Esophagus squamous epithelium (tissue), 5 donors: ENCODE results near the gene YARS2. TPM values are rescaled to one million over a fixed set of nuclear protein-coding genes. Genes with fewer than 3 reads are reported as not detected.

Experiments
- DNase-seq: peaks from one replicate; lab custom pipeline; 2025; lab: John Stamatoyannopoulos, UW
- H3K27ac ChIP-seq, 4 donors: fragments of 200-600 bp; sonication (generic); one replicate each; pipeline ENCODE4 v1.5.1; 2016 to 2019; ENCODE audit warnings: mild to moderate bottlenecking in 1 of 4
- H3K27me3 ChIP-seq, 4 donors: fragments of 200-600 bp; sonication (generic); 1 replicate in 3 of 4; 2 replicates in 1 of 4; pipeline versions ENCODE4 v1.5.1 to v1.6.0; 2017 to 2021; ENCODE audit warnings: antibody characterized with exemption in 1 of 4
- H3K36me3 ChIP-seq, 3 donors: fragments of 200-600 bp; sonication (generic); one replicate each; pipeline ENCODE4 v1.5.1; 2016 to 2019
- H3K4me1 ChIP-seq, 3 donors: fragments of 200-600 bp; sonication (generic); one replicate each; pipeline ENCODE4 v1.5.1; 2017 to 2019
- H3K4me3 ChIP-seq, 4 donors: fragments of 200-600 bp; sonication (generic); 1 replicate in 3 of 4; 2 replicates in 1 of 4; pipeline ENCODE4 v1.5.1; 2016 to 2019; ENCODE audit warnings: mild to moderate bottlenecking in 2 of 4, moderate library complexity in 1 of 4
- H3K9me3 ChIP-seq, 3 donors: fragments of 200-600 bp; sonication (generic); one replicate each; pipeline ENCODE4 v1.5.1; 2016 to 2019
- POLR2A ChIP-seq, 4 donors: fragments of 450-650 bp; IDR thresholded peaks; one replicate each; pipeline ENCODE4 v1.6.1; 2017; ENCODE audit warnings: antibody characterized with exemption in 4 of 4, mild to moderate bottlenecking in 4 of 4, moderate library complexity in 3 of 4
- WGBS, 2 donors: methylation state at CpG; one replicate each; pipeline ENCODE4 v1.1.5; 2018; 5-methylcytosine and 5-hydroxymethylcytosine counted together
- intact Hi-C: fragments of 100-400 bp; cut with DNase I; formaldehyde crosslinking; loops from one replicate; pipeline ENCODE4 v1.15.0; 2022
- total RNA-seq, 4 donors: library from RNA; depleted of rRNA; stranded (reverse); fragments of >200 nt; gene quantifications; one replicate each; pipeline ENCODE4 v1.1.0, GENCODE V29; 2016
- TF ChIP-seq, protein P1 (sequence below), 6 experiments: fragments of 450-650 bp in 4 of 6; fragments of 200-600 bp in 2 of 6; sonication (generic) in 2 of 6; IDR thresholded peaks; one replicate each; pipeline ENCODE4 v1.5.1; 2016 to 2019; ENCODE audit warnings: antibody characterized with exemption in 6 of 6, mild to moderate bottlenecking in 4 of 6, moderate library complexity in 4 of 6
- donor health status: DM: yes; HTN: yes; CAD: no.

Gene YARS2
- total RNA-seq, 4 donors from 2014 or later = 17.0 to 26.3 (median 22.8) TPM

DNA sequence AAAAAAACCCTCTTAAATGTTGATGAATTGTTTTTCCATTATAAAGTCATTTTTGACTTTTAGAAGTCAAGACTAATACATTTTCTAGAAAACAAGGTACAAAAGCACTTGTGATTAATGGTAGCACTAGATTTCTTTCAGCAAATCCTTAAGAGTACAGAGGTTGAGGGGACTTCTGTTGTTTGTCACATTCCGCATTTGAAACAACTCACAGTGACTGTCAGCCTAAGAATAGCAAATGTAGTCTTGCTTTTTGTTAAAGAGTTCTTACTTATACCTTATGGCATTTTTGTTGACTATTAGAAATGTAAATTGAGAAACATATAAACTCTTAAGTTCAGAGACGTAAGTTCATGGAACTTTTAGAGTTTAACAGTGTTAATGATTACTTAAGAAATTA lies 16.4 kb downstream of the YARS2 start:
- DNase-seq = no peak
- WGBS, 2 donors = 89 to 100% methylated on average over 2 of the region's 2 CpGs
- intact Hi-C loops = no loop called here

DNA sequence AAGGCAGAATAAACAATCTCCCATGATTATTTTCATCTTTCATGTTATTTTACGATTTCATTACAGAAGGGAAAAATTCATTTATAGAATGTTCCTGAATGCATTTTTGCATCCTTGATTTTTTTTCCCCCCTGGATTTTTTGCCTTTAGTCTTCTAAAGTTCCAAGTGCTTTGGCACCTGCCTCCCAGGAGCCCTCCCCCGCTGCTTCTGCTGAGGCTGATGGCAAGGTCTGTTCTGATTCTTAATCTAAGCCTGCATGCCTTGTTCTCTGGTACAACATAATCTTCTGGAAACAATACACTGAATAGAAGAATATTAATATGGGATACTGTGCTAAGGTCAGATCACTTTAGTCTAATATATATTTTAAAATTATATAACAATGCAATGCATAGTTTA lies 18.0 kb downstream of the YARS2 start:
- no peak overlapping the region for H3K4me3 ChIP-seq
- H3K27me3 ChIP-seq = no peaks in the 10 kb centered on the region
- no peaks in the 10 kb centered on the region for H3K4me1 ChIP-seq
- TF ChIP-seq POLR2A (IDR thresholded peaks at IDR 0.05) = no peak
- TF ChIP-seq, protein P1, sequence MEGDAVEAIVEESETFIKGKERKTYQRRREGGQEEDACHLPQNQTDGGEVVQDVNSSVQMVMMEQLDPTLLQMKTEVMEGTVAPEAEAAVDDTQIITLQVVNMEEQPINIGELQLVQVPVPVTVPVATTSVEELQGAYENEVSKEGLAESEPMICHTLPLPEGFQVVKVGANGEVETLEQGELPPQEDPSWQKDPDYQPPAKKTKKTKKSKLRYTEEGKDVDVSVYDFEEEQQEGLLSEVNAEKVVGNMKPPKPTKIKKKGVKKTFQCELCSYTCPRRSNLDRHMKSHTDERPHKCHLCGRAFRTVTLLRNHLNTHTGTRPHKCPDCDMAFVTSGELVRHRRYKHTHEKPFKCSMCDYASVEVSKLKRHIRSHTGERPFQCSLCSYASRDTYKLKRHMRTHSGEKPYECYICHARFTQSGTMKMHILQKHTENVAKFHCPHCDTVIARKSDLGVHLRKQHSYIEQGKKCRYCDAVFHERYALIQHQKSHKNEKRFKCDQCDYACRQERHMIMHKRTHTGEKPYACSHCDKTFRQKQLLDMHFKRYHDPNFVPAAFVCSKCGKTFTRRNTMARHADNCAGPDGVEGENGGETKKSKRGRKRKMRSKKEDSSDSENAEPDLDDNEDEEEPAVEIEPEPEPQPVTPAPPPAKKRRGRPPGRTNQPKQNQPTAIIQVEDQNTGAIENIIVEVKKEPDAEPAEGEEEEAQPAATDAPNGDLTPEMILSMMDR (IDR thresholded peaks at IDR 0.05) = no peak
- 82 to 85% methylated on average over 2 of the region's 2 CpGs for WGBS, 2 donors
- H3K27ac ChIP-seq = no peak overlapping the region
- H3K36me3 ChIP-seq = peaks cover 0 to 98% (median 35%) of the 10 kb centered on the region in 3 donors
- H3K9me3 ChIP-seq = no peaks in the 10 kb centered on the region
- DNase-seq = no peak
- intact Hi-C loops = no loop called here

More for the DNA sequence above, 16.4 kb downstream of the YARS2 start:
- Histone ChIP-seq H3K27ac (no peak overlapping the region), H3K9me3 (no peaks in the 10 kb centered on the region), H3K27me3 (no peaks in the 10 kb centered on the region), H3K4me3 (no peak overlapping the region), H3K4me1 (no peaks in the 10 kb centered on the region), H3K36me3 (peaks cover 0 to 100% (median 35%) of the 10 kb centered on the region in 3 donors)
- no peak for TF ChIP-seq POLR2A (IDR thresholded peaks at IDR 0.05)
- TF ChIP-seq, protein P1 (IDR thresholded peaks at IDR 0.05) = no peak

DNA sequence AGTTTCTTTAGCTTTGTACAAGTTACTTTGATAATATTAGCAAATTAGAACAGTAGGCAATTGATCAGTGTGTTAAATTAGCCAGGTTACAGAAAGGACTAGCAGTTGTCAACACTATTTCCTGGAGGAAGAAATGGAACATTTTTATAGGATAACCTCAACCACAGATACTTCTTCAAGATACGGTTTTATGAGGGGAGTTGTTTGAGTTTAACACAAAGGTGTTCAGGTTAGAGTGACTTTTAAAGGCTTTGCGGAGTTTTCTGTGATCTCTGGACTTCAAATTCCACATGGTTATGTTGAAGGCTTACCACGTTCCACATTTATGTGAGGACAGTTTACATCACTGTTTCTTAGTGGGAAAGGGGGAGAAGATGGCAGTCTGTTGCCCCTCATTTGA lies 19.3 kb downstream of the YARS2 start:
- no peak overlapping the region for H3K27ac ChIP-seq
- no peak for TF ChIP-seq POLR2A (IDR thresholded peaks at IDR 0.05)
- TF ChIP-seq, protein P1 (IDR thresholded peaks at IDR 0.05) = no peak
- H3K4me1 ChIP-seq = no peaks in the 10 kb centered on the region
- intact Hi-C loops = no loop called here
- H3K9me3 ChIP-seq = no peaks in the 10 kb centered on the region
- H3K4me3 ChIP-seq = no peak overlapping the region
- H3K27me3 ChIP-seq = no peaks in the 10 kb centered on the region
- WGBS, 2 donors = 85 to 90% methylated on average over 3 of the region's 3 CpGs
- peaks cover 0 to 98% (median 30%) of the 10 kb centered on the region in 3 donors for H3K36me3 ChIP-seq
- DNase-seq = no peak

DNA sequence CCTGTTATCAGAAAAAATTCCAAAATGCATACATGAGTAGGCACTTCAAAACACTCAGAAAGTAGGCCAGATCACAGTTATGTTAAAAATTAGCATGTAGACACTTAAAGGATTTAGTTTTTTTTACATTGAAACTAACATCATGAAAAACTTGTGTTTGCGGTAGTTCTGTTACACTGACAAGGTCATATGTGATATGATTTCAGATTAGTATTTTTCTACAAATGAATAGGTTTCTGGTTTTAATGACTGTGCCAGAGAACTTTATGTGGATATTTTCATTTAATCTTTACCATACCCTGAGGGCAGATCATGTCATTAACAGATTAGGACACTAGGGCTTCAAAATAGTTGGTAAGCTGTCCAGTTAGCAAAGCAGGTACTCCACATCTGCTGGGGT lies 20.7 kb downstream of the YARS2 start:
- Histone ChIP-seq H3K27ac (no peak overlapping the region), H3K27me3 (no peaks in the 10 kb centered on the region), H3K4me3 (no peak overlapping the region), H3K4me1 (no peaks in the 10 kb centered on the region), H3K9me3 (no peaks in the 10 kb centered on the region), H3K36me3 (peaks cover 0 to 98% (median 17%) of the 10 kb centered on the region in 3 donors)
- WGBS, 2 donors = 93 to 96% methylated on average over 1 of the region's 1 CpG
- intact Hi-C loops = no loop called here
- TF ChIP-seq POLR2A (IDR thresholded peaks at IDR 0.05) = no peak
- TF ChIP-seq, protein P1 (IDR thresholded peaks at IDR 0.05) = no peak
- no peak for DNase-seq

DNA sequence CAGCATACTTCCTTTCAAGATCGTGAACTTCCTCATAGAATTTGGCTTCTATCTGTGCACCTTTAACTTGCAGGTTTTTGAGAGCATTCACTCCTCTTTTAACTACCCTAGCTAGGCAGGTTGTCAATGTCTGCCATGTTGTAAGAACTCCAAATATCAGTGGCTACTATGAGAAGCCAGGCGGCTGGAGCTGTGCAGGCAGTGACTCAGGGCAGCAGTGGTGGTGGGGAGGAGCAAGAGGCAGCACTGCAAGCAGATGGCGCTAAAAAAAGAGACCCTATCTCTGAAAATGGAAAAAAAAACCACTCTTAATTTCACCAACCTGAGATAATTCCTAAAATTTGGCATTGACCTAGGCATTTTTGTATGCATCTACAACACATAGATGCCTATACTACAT lies 28.5 kb downstream of the YARS2 start:
- DNase-seq = no peak
- Histone ChIP-seq H3K4me3 (no peak overlapping the region), H3K27ac (no peak overlapping the region), H3K9me3 (no peaks in the 10 kb centered on the region), H3K4me1 (no peaks in the 10 kb centered on the region), H3K36me3 (peaks cover 0 to 92% (median 6%) of the 10 kb centered on the region in 3 donors), H3K27me3 (no peaks in the 10 kb centered on the region)
- no peak for TF ChIP-seq POLR2A (IDR thresholded peaks at IDR 0.05)
- TF ChIP-seq, protein P1 (IDR thresholded peaks at IDR 0.05) = no peak
- intact Hi-C loops = no loop called here
- 93% methylated on average over 2 to 3 of the region's 3 CpGs for WGBS, 2 donors
